Measurements from ENCODE around the gene RBM6.
A peak's percentile ranks its signal among the peaks of the same experiment; 100 is the strongest.
"Not testable (repeated sequence)": the region's sequence is repeated elsewhere in the genome, so short reads cannot be mapped to it uniquely, and the experiment has no call there.

Gene RBM6

GRCh38 chr3:50068134-50068533 lies 128.2 kb downstream of the RBM6 start:
- Histone ChIP-seq H3K9me3 (ENCODE audit: insufficient read depth, low read depth, low read length) (no peaks in the 10 kb centered on the region), H3K9ac (ENCODE audit: low read length) (no peak overlapping the region), H3K27ac (ENCODE audit: low read depth, low read length) (no peak overlapping the region), H3K36me3 (ENCODE audit: control insufficient read depth in 1 of 2, insufficient read depth in 2 of 2, low read length in 2 of 2) (peaks cover 36 to 56% of the 10 kb centered on the region in 2 experiments), H3K14ac (ENCODE audit: low read length) (no peak overlapping the region), H3K27me3 (ENCODE audit: insufficient read depth, low read length) (no peaks in the 10 kb centered on the region), H3K4me3 (ENCODE audit: low read depth, low read length) (no peak overlapping the region), H3K4ac (ENCODE audit: low read depth, low read length) (no peak overlapping the region), H4K12ac (ENCODE audit: low read depth, low read length) (no peak overlapping the region), H4K8ac (ENCODE audit: low read depth, low read length) (no peak overlapping the region), H2AK5ac (ENCODE audit: low read length) (no peak overlapping the region), H3K79me1 (ENCODE audit: low read length) (no peaks in the 10 kb centered on the region), H2BK12ac (ENCODE audit: low read length) (no peak overlapping the region), H2BK120ac (ENCODE audit: insufficient read depth, low read length, poor library complexity) (no peak overlapping the region), H4K91ac (ENCODE audit: low read depth, low read length) (no peak overlapping the region), H3K4me2 (ENCODE audit: low read length) (no peak overlapping the region), H3K79me2 (ENCODE audit: control insufficient read depth, insufficient read depth, low read length, poor library complexity) (no peaks in the 10 kb centered on the region), H2AFZ (ENCODE audit: insufficient read depth, low read length, poor library complexity) (no peak overlapping the region), H3K23ac (ENCODE audit: low read length) (no peak overlapping the region), H2BK5ac (ENCODE audit: low read depth, low read length, poor library complexity) (peak overlapping the region; percentile 10), H3K18ac (ENCODE audit: low read length) (no peak overlapping the region), H3K4me1 (ENCODE audit: control insufficient read depth in 1 of 2, insufficient read depth in 2 of 2, low read length in 2 of 2) (peaks cover 0 to 2% of the 10 kb centered on the region in 2 experiments)
- DNase-seq, result peak; percentile 92 to 97
- WGBS (ENCODE audit: extremely low coverage, insufficient coverage, insufficient read length), result no CpG with 5 or more reads among the region's 2 CpGs

- H3K23ac ChIP-seq (ENCODE audit: low read length), result no peak overlapping the region
- H2BK5ac ChIP-seq (ENCODE audit: low read depth, low read length, poor library complexity), result no peak overlapping the region
- no peak overlapping the region for H3K4me3 ChIP-seq (ENCODE audit: low read depth, low read length)
- no peak overlapping the region for H3K9ac ChIP-seq (ENCODE audit: low read length)
- H3K79me1 ChIP-seq (ENCODE audit: low read length), result no peaks in the 10 kb centered on the region
- no peaks in the 10 kb centered on the region for H3K79me2 ChIP-seq (ENCODE audit: control insufficient read depth, insufficient read depth, low read length, poor library complexity)
- H2BK12ac ChIP-seq (ENCODE audit: low read length), result no peak overlapping the region
- H4K12ac ChIP-seq (ENCODE audit: low read depth, low read length), result no peak overlapping the region
- no peak overlapping the region for H3K27ac ChIP-seq (ENCODE audit: low read depth, low read length)
- H3K4ac ChIP-seq (ENCODE audit: low read depth, low read length), result no peak overlapping the region
- no peak overlapping the region for H3K14ac ChIP-seq (ENCODE audit: low read length)
- H2BK120ac ChIP-seq (ENCODE audit: insufficient read depth, low read length, poor library complexity), result no peak overlapping the region
- H4K8ac ChIP-seq (ENCODE audit: low read depth, low read length), result no peak overlapping the region
- no peak overlapping the region for H3K18ac ChIP-seq (ENCODE audit: low read length)
- no peak overlapping the region for H2AK5ac ChIP-seq (ENCODE audit: low read length)
- H3K9me3 ChIP-seq (ENCODE audit: insufficient read depth, low read depth, low read length), result no peaks in the 10 kb centered on the region
- H3K4me1 ChIP-seq (ENCODE audit: control insufficient read depth in 1 of 2, insufficient read depth in 2 of 2, low read length in 2 of 2), result no peaks in the 10 kb centered on the region
- no peak overlapping the region for H2AFZ ChIP-seq (ENCODE audit: insufficient read depth, low read length, poor library complexity)
- H4K91ac ChIP-seq (ENCODE audit: low read depth, low read length), result no peak overlapping the region
- WGBS (ENCODE audit: extremely low coverage, insufficient coverage, insufficient read length), result no CpG with 5 or more reads among the region's 1 CpG
- H3K27me3 ChIP-seq (ENCODE audit: insufficient read depth, low read length), result no peaks in the 10 kb centered on the region
- H3K4me2 ChIP-seq (ENCODE audit: low read length), result no peak overlapping the region
- DNase-seq, result no peak
- peaks cover 14 to 20% of the 10 kb centered on the region in 2 experiments for H3K36me3 ChIP-seq (ENCODE audit: control insufficient read depth in 1 of 2, insufficient read depth in 2 of 2, low read length in 2 of 2)
Observed at GRCh38 chr3:50078091-50078490, 138.1 kb downstream of the RBM6 start.

GRCh38 chr3:50078622-50079021 lies 138.7 kb downstream of the RBM6 start:
- H3K27me3 ChIP-seq (ENCODE audit: insufficient read depth, low read length), result no peaks in the 10 kb centered on the region
- H3K4ac ChIP-seq (ENCODE audit: low read depth, low read length), result no peak overlapping the region
- peaks cover 14 to 18% of the 10 kb centered on the region in 2 experiments for H3K36me3 ChIP-seq (ENCODE audit: control insufficient read depth in 1 of 2, insufficient read depth in 2 of 2, low read length in 2 of 2)
- H3K9ac ChIP-seq (ENCODE audit: low read length), result no peak overlapping the region
- H3K4me1 ChIP-seq (ENCODE audit: control insufficient read depth in 1 of 2, insufficient read depth in 2 of 2, low read length in 2 of 2), result no peaks in the 10 kb centered on the region
- H2BK120ac ChIP-seq (ENCODE audit: insufficient read depth, low read length, poor library complexity), result no peak overlapping the region
- no peak overlapping the region for H2BK5ac ChIP-seq (ENCODE audit: low read depth, low read length, poor library complexity)
- H2AFZ ChIP-seq (ENCODE audit: insufficient read depth, low read length, poor library complexity), result no peak overlapping the region
- no CpG with 5 or more reads among the region's 1 CpG for WGBS (ENCODE audit: extremely low coverage, insufficient coverage, insufficient read length)
- no peaks in the 10 kb centered on the region for H3K79me1 ChIP-seq (ENCODE audit: low read length)
- H3K4me3 ChIP-seq (ENCODE audit: low read depth, low read length), result no peak overlapping the region
- no peak overlapping the region for H4K12ac ChIP-seq (ENCODE audit: low read depth, low read length)
- H3K79me2 ChIP-seq (ENCODE audit: control insufficient read depth, insufficient read depth, low read length, poor library complexity), result no peaks in the 10 kb centered on the region
- no peak overlapping the region for H2BK12ac ChIP-seq (ENCODE audit: low read length)
- H4K91ac ChIP-seq (ENCODE audit: low read depth, low read length), result no peak overlapping the region
- no peak overlapping the region for H3K27ac ChIP-seq (ENCODE audit: low read depth, low read length)
- no peaks in the 10 kb centered on the region for H3K9me3 ChIP-seq (ENCODE audit: insufficient read depth, low read depth, low read length)
- no peak overlapping the region for H4K8ac ChIP-seq (ENCODE audit: low read depth, low read length)
- no peak overlapping the region for H3K4me2 ChIP-seq (ENCODE audit: low read length)
- no peak overlapping the region for H3K23ac ChIP-seq (ENCODE audit: low read length)
- no peak overlapping the region for H3K14ac ChIP-seq (ENCODE audit: low read length)
- H2AK5ac ChIP-seq (ENCODE audit: low read length), result no peak overlapping the region
- no peak overlapping the region for H3K18ac ChIP-seq (ENCODE audit: low read length)
- DNase-seq, result no peak

- H3K36me3 ChIP-seq (ENCODE audit: control insufficient read depth in 1 of 2, insufficient read depth in 2 of 2, low read length in 2 of 2); DNase-seq; H3K9me3 ChIP-seq (ENCODE audit: insufficient read depth, low read depth, low read length); H2AFZ ChIP-seq (ENCODE audit: insufficient read depth, low read length, poor library complexity); H4K8ac ChIP-seq (ENCODE audit: low read depth, low read length); H2BK12ac ChIP-seq (ENCODE audit: low read length); H2BK5ac ChIP-seq (ENCODE audit: low read depth, low read length, poor library complexity); H3K9ac ChIP-seq (ENCODE audit: low read length); H4K12ac ChIP-seq (ENCODE audit: low read depth, low read length); H3K27ac ChIP-seq (ENCODE audit: low read depth, low read length); H3K4me3 ChIP-seq (ENCODE audit: low read depth, low read length); H3K4me2 ChIP-seq (ENCODE audit: low read length); H2AK5ac ChIP-seq (ENCODE audit: low read length); H3K14ac ChIP-seq (ENCODE audit: low read length); H4K91ac ChIP-seq (ENCODE audit: low read depth, low read length); H3K18ac ChIP-seq (ENCODE audit: low read length); H3K4me1 ChIP-seq (ENCODE audit: control insufficient read depth in 1 of 2, insufficient read depth in 2 of 2, low read length in 2 of 2); H3K23ac ChIP-seq (ENCODE audit: low read length); H3K79me2 ChIP-seq (ENCODE audit: control insufficient read depth, insufficient read depth, low read length, poor library complexity); H3K27me3 ChIP-seq (ENCODE audit: insufficient read depth, low read length); H3K4ac ChIP-seq (ENCODE audit: low read depth, low read length); H2BK120ac ChIP-seq (ENCODE audit: insufficient read depth, low read length, poor library complexity); H3K79me1 ChIP-seq (ENCODE audit: low read length): not testable (repeated sequence)
- WGBS (ENCODE audit: extremely low coverage, insufficient coverage, insufficient read length), result no CpG with 5 or more reads among the region's 33 CpGs
Observed at GRCh38 chr3:50084951-50085350, 145.0 kb downstream of the RBM6 start.
